HG02938 (cell line): ENCODE measurements around the gene PRKCA.
A peak's percentile ranks its signal among the peaks of the same experiment; 100 is the strongest.
"Not testable (repeated sequence)": the region's sequence is repeated elsewhere in the genome, so short reads cannot be mapped to it uniquely, and the experiment has no call there.

Experiments used
- ATAC-seq: cut with Tn5 transposase; IDR thresholded peaks from one replicate; pipeline ENCODE4 v1.9.1; 2021; ENCODE audit warnings: mild to moderate bottlenecking, moderate library complexity; ENCODE audit not compliant: unreplicated experiment

The PRKCA gene

GRCh38 chr17:66301864-66302741 is at the start of gene PRKCA:
Gene PRKCA, plus strand, starts transcription at chr17:66302613.
- ATAC-seq = peak; percentile 55

- ATAC-seq = not testable (repeated sequence)
Observed at GRCh38 chr17:66253458-66253857, 49.0 kb upstream of the PRKCA start.

GRCh38 chr17:66255112-66255511 is 47.3 kb upstream of the PRKCA start:
- peak; percentile 65 for ATAC-seq

GRCh38 chr17:66255527-66255971 is 46.9 kb upstream of the PRKCA start:
- ATAC-seq = no peak

GRCh38 chr17:66260275-66260674 is 42.1 kb upstream of the PRKCA start:
- ATAC-seq = no peak

- no peak for ATAC-seq
Observed at GRCh38 chr17:66260688-66261087, 41.7 kb upstream of the PRKCA start.

- no peak for ATAC-seq
Observed at GRCh38 chr17:66262767-66263166, 39.6 kb upstream of the PRKCA start.

GRCh38 chr17:66264696-66265095 is 37.7 kb upstream of the PRKCA start:
- no peak for ATAC-seq

- no peak for ATAC-seq
Observed at GRCh38 chr17:66268247-66268927, 34.0 kb upstream of the PRKCA start.

GRCh38 chr17:66270106-66270505 is 32.3 kb upstream of the PRKCA start:
- no peak for ATAC-seq

GRCh38 chr17:66271512-66271911 is 30.9 kb upstream of the PRKCA start:
- no peak for ATAC-seq

- no peak for ATAC-seq
Observed at GRCh38 chr17:66272811-66273585, 29.4 kb upstream of the PRKCA start.

GRCh38 chr17:66273586-66273848 is 28.9 kb upstream of the PRKCA start:
- ATAC-seq = no peak

GRCh38 chr17:66275651-66276050 is 26.8 kb upstream of the PRKCA start:
- ATAC-seq = no peak

- no peak for ATAC-seq
Observed at GRCh38 chr17:66276328-66276937, 26.0 kb upstream of the PRKCA start.

GRCh38 chr17:66277191-66277590 is 25.2 kb upstream of the PRKCA start:
- no peak for ATAC-seq

GRCh38 chr17:66281661-66282369 is 20.6 kb upstream of the PRKCA start:
- no peak for ATAC-seq

- ATAC-seq = no peak
Observed at GRCh38 chr17:66283296-66283934, 19.0 kb upstream of the PRKCA start.

GRCh38 chr17:66283971-66284370 is 18.4 kb upstream of the PRKCA start:
- no peak for ATAC-seq

GRCh38 chr17:66285149-66285548 is 17.3 kb upstream of the PRKCA start:
- no peak for ATAC-seq
